GM18909 (cell line): ENCODE measurements around the gene ZDHHC13.

ENCODE experiments used
- ATAC-seq: cut with Tn5 transposase; IDR thresholded peaks from one replicate; pipeline ENCODE4 v1.9.1; 2021; ENCODE audit warnings: mild to moderate bottlenecking; ENCODE audit not compliant: unreplicated experiment, poor library complexity

Gene ZDHHC13

GRCh38 chr11:19199771-19200170 lies 82.8 kb downstream of the ZDHHC13 start:
- ATAC-seq: no peak

DNA sequence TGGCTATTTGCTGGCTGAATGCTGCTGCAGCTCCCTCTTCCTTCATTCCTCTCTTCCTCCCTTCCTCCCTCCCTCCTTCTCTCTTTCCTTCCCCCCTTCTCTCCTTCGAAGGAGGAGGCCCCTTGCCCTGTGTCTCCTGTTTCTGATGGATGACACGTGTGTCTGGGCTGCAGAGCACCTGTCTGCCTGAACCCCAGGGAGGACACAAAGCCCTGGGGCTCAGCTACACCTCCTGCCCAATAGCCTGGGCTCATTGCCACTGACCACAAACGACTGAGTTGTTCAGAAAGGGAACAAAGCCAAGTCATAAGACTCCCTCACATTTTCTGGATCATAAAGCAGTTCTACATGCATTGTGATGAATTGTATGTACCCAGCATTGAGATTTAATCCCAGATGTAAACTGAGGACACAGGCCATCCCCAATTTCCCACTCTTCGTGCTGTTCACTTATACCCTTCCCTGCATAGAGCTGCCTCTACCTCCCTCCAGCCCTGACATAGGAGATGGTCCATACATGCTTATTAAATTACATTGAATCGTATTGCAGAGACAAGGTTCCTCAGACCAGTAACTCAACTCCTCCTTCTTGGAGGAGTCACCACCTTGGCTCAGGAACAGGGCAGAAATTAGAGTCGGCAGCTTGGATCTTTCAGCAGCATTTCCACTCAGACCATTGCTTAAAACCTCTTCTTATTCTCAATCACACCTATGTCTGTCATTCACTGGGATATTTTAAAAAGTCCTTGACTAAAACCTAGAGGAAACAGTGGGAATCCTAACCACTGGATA lies 83.6 kb downstream of the ZDHHC13 start:
- ATAC-seq: no peak

DNA sequence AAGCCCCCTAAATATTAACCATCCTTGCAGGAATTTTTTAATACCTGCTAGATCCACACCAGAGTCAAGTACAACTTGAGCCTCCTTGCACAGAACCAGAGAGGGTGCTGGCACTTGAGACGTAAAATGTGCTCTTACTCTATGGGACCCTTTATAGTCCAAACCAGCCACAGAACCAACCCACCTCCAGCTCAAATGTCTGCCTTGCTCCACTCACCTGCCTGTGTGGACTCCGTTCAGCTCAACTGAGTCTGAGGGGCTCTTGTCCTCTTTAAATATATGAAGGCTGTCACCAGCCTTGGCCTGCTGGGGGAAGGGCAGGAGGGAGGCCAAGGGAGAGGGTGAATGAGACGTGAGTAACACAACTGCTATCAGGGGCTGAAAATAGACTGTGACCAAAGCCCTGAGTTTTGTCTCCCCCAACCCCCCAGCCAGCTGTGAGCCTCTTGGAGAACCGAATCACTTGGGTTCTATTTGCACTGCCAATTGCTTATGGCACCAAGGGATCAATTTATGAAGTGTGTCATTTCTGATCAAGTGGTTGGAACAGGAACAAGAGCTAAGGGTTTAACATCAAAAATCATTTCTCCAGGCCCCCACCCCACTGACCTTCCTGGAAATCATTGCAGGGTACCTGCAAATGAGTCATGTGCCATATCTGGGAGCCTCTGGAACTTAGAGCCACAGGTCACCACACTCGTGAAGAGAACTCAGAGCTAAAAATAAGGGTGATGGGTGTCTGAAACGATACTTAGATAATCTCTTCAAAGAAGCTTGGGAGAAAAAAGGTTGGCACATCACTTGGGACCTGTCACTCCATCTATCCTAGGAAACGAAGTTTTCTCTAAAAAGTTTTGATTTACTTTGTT lies 85.0 kb downstream of the ZDHHC13 start, which contains the start of gene CSRP3:
CSRP3 (minus strand) TSS at position 247 of the 869 bp plus-strand sequence. CDS start 9,535 bp downstream, outside the sequence.
- no peak for ATAC-seq

- no peak for ATAC-seq
Measured at GRCh38 chr11:19204836-19205235, 87.9 kb downstream of the ZDHHC13 start.

- ATAC-seq: no peak
Measured at GRCh38 chr11:19208181-19208580, 91.2 kb downstream of the ZDHHC13 start.

DNA sequence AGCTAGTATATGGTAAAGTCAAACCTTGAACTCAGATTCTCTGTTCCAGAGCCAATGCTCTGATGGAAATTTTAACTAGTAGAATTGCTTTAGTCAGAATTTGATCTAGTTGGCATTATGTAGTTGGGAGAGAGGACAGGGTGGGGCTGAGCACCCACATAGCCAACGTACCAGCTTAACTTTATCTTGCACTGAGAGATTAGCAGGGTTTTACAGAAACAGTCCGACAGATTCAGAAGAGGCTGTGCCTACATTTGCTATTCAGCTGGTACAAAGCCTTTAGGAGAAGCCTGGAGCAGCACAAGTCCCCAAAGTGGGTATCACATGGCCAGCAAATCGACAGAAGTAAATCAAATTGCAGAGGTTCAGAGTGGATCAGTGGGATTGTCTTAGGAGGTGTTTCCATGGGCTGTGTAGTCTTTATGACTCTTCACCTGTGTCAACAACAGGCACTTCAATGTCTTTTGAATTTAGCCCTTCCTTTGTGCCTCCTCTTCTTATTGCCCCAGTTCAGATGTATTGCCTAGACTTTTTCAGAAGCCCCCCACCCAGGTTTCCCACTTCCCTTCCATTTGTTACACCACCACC lies 92.1 kb downstream of the ZDHHC13 start:
- no peak for ATAC-seq

DNA sequence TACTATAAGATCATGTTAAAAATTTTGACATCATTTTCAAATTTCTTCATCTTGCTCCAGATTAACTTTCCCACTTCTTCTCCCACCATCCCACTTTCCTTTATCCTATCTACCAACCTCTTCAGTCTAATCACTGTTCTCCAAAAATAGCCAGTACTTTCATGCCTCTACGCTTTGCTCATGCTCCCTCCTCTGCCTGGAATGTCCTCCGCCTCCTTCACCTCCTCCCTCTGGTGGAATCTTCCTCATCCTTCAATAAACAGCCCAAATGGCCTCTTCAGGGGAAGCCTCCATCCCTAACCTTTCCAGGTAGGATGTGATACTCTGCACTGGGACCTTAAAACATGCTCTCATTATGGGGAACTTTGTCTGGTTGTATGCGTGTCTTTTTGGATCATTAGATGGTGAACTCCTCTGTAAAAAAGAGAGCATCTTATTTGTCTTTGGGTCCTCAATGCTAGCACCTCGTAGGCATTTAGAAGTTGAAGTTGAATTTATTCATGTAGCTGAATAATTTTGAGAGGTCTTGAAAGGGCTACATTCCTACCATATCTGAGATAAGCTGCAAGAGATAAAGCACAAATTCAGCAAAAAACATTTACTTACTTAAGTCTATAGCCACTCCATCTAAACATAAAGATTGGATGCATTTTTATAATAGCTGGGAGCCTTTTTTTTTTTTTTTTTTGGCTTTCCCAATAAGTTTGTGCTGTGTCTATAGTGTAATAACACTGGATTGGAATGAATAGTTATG lies 92.8 kb downstream of the ZDHHC13 start:
- ATAC-seq: no peak

- ATAC-seq: no peak
Measured at GRCh38 chr11:19216021-19216420, 99.1 kb downstream of the ZDHHC13 start.

GRCh38 chr11:19216709-19217374 lies 99.9 kb downstream of the ZDHHC13 start:
- ATAC-seq: no peak

- ATAC-seq: no peak
Measured at GRCh38 chr11:19218216-19218615, 101.2 kb downstream of the ZDHHC13 start.

- no peak for ATAC-seq
Measured at GRCh38 chr11:19218786-19219460, 102.0 kb downstream of the ZDHHC13 start.

DNA sequence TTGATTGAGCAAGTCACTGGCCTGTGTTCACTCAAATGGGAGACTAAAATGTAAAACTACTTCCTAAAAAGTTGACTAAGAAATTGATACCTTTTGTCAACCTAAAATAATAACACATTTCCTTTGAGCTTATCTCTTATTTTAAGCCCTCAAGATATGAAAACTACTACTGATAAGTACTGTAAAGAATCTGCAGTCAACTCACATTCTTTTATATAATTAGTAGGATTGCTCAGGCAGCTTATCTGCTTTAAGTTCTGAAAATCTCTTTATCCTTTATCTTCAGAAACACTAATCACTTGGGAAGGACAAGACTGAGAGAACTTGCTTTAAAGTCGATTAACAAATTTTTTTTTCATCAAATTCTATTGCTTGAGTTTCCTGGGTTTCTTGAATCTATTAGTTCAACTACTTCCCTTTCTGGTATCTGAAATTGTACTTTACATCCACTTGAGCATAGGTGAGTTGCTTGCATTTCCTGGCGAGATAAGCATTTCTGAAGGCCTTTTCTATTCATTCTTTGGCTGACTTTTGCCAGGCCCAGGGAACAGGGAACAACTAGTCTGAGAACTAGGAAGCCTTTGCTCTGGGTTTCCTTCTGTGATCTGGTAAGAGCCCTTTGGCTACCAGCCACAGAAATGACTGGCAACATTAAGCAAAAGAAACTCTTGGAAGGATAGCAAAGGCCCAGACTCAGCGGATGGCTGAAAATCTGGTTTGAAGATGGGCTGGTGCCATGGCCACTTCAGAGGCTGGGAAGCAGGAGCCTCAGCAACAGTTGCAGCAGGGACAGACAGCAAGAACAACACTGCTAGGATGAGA lies 104.1 kb downstream of the ZDHHC13 start:
- no peak for ATAC-seq

DNA sequence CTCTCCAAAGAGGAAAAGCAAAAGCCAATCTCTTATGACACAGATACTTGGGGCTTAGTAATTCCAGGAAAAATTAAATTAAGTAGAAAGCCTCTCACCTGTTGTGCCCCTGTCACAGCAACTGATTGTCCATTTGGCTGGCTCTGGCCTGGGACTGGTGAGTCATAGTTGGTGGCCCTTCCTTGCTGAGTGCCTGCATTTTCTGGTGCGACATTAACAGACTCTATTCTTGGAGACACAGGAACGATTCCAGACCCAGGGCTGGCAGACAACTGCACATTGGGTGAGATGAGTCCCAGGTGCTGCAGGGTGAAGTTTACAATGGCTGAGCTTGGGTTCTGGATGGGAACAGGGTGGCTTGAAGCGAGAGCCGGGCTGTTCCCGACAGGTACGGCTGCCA lies 108.2 kb downstream of the ZDHHC13 start:
- no peak for ATAC-seq

GRCh38 chr11:19225581-19225980 lies 108.6 kb downstream of the ZDHHC13 start:
- no peak for ATAC-seq
